Hepatocyte (in vitro differentiated cells): ENCODE results near the gene HIBADH.

ENCODE experiments used
- CTCF ChIP-seq: fragments of 200-600 bp; sonication (generic); IDR thresholded peaks from 2 replicates; pipeline ENCODE4 v1.5.1; 2016; ENCODE audit warnings: antibody characterized with exemption, mild to moderate bottlenecking; ENCODE audit not compliant: poor library complexity
- EZH2 ChIP-seq: fragments of 200-600 bp; sonication (generic); IDR thresholded peaks from 2 replicates; pipeline ENCODE4 v1.6.1; 2016; ENCODE audit warnings: antibody characterized with exemption, mild to moderate bottlenecking, borderline replicate concordance

GRCh38 chr7:27611059-27611458 is 51.6 kb downstream of the HIBADH start:
- TF ChIP-seq EZH2, result no peak
- TF ChIP-seq CTCF, result no peak
